Tibial artery (tissue), 4 donors: ENCODE results near the gene ADAMTSL2.

Experiments
- DNase-seq, 2 donors: peaks; one replicate each; pipeline ENCODE4 v3.0.0-alpha.2; 2019
- H3K27ac ChIP-seq, 2 donors: fragments of 200-600 bp; sonication (generic) in 1 of 2; 1 replicate in 1 of 2; 2 replicates in 1 of 2; pipeline ENCODE4 v1.5.1; 2018 to 2019; ENCODE audit warnings: mild to moderate bottlenecking in 1 of 2
- H3K27me3 ChIP-seq, 2 donors: fragments of 200-600 bp; sonication (generic) in 1 of 2; one replicate each; pipeline versions ENCODE4 v1.5.1 to v1.6.0; 2016 to 2019
- H3K36me3 ChIP-seq, 3 donors: fragments of 200-600 bp; sonication (generic) in 2 of 3; one replicate each; pipeline ENCODE4 v1.5.1; 2016 to 2019; ENCODE audit warnings: mild to moderate bottlenecking in 2 of 3
- H3K4me1 ChIP-seq, 4 donors: fragments of 200-600 bp; sonication (generic) in 2 of 4; 1 replicate in 3 of 4; 2 replicates in 1 of 4; pipeline ENCODE4 v1.5.1; 2016 to 2019
- H3K4me3 ChIP-seq, 2 donors: fragments of 200-600 bp; sonication (generic) in 1 of 2; 1 replicate in 1 of 2; 2 replicates in 1 of 2; pipeline ENCODE4 v1.5.1; 2018 to 2019; ENCODE audit warnings: mild to moderate bottlenecking in 2 of 2
- H3K9me3 ChIP-seq, 3 donors: fragments of 200-600 bp; sonication (generic) in 1 of 3; one replicate each; pipeline ENCODE4 v1.5.1; 2016 to 2019
- CTCF ChIP-seq, 2 experiments: fragments of 200-600 bp in 1 of 2; fragments of 450-650 bp in 1 of 2; IDR thresholded peaks; one replicate each; pipeline ENCODE4 v1.5.1; 2017 to 2019; ENCODE audit warnings: antibody characterized with exemption in 2 of 2, mild to moderate bottlenecking in 1 of 2, moderate library complexity in 1 of 2
- intact Hi-C: fragments of 100-400 bp; cut with DNase I; formaldehyde crosslinking; loops from one replicate; pipeline ENCODE4 v1.15.0; 2023; ENCODE audit warnings: low total_unique reads

The ADAMTSL2 gene

GRCh38 chr9:133520121-133520835 is 14.2 kb upstream of the ADAMTSL2 start:
- H3K9me3 ChIP-seq, result no peaks in the 10 kb centered on the region
- DNase-seq, result no peak
- H3K4me1 ChIP-seq, result no peaks in the 10 kb centered on the region
- no peak overlapping the region for H3K4me3 ChIP-seq
- H3K27ac ChIP-seq, result no peak overlapping the region
- H3K36me3 ChIP-seq, result no peaks in the 10 kb centered on the region
- H3K27me3 ChIP-seq, result peaks cover 0 to 46% of the 10 kb centered on the region in 2 donors
- no peak for TF ChIP-seq CTCF (IDR thresholded peaks at IDR 0.05)
- intact Hi-C loops, result no loop called here

GRCh38 chr9:133521122-133522072 is 13.1 kb upstream of the ADAMTSL2 start:
- TF ChIP-seq CTCF (IDR thresholded peaks at IDR 0.05), result no peak
- no peak for DNase-seq
- Histone ChIP-seq H3K27ac (no peak overlapping the region), H3K27me3 (peaks cover 0 to 44% of the 10 kb centered on the region in 2 donors), H3K4me3 (no peak overlapping the region), H3K4me1 (no peaks in the 10 kb centered on the region), H3K9me3 (no peaks in the 10 kb centered on the region), H3K36me3 (no peaks in the 10 kb centered on the region)
- intact Hi-C loops, result no loop called here

- H3K27me3 ChIP-seq, result peaks cover 0 to 44% of the 10 kb centered on the region in 2 donors
- no peak overlapping the region for H3K4me3 ChIP-seq
- peaks cover 0 to 8% (median 4%) of the 10 kb centered on the region in 4 donors for H3K4me1 ChIP-seq
- no peak for DNase-seq
- no peaks in the 10 kb centered on the region for H3K36me3 ChIP-seq
- no peak for TF ChIP-seq CTCF (IDR thresholded peaks at IDR 0.05)
- H3K27ac ChIP-seq, result no peak overlapping the region
- intact Hi-C loops, result no loop called here
- H3K9me3 ChIP-seq, result no peaks in the 10 kb centered on the region
These were observed 12.2 kb upstream of the ADAMTSL2 start for GRCh38 chr9:133522073-133522910.

- Histone ChIP-seq H3K4me3 (no peak overlapping the region), H3K27ac (no peak overlapping the region)
- intact Hi-C loops, result no loop called here
These were observed 11.4 kb upstream of the ADAMTSL2 start for GRCh38 chr9:133523106-133523505.

More at GRCh38 chr9:133523106-133523505, 11.4 kb upstream of the ADAMTSL2 start:
- H3K4me1 ChIP-seq, result peaks cover 0 to 16% (median 12%) of the 10 kb centered on the region in 4 donors
- peaks cover 0 to 46% of the 10 kb centered on the region in 2 donors for H3K27me3 ChIP-seq
- DNase-seq, result no peak
- no peaks in the 10 kb centered on the region for H3K36me3 ChIP-seq
- TF ChIP-seq CTCF (IDR thresholded peaks at IDR 0.05), result no peak
- no peaks in the 10 kb centered on the region for H3K9me3 ChIP-seq
